ENCODE results near the gene KCMF1.
A peak's percentile ranks its signal among the peaks of the same experiment; 100 is the strongest.

Gene KCMF1

DNA sequence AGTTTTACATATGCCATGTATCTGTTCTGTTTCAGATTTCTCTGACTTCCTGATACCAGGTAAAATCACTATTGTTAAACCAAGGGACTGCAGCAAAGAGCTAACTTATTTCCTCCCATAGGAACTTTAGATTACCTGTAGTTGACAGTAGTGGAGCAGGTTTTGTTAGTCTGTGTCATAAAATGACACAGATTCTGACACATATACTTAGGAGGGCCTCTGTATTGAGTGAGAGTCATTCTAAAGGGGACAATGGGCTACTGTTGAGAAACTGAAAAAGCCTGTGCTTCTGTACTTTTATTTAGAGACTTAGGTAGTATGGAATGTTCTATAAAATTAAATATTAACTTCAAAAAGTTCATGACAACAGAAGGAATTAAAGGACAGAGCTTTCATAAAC is 48.2 kb downstream of the KCMF1 start:
- DNase-seq (ENCODE audit: low read depth in 4 of 4, low spot score in 1 of 4), result no peak

DNA sequence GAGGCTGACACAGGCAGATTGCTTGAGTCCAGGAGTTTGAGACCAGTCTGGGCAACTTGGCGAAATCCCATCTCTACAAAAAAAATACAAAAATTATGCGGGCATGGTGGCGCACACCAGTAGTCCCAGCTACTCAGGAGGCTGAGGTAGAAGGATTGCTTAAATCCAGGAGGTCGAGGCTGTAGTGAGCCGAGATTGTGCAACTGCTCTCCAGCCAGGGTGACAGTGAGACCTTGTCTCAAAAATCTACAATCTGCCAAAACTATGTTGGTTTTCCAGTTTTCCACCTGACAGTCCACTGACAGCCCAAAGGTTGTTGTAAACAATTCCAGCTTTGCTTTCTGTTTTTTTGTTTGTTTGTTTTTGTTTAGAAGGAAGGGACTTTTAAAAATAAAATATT is 51.3 kb downstream of the KCMF1 start:
- no peak for DNase-seq (ENCODE audit: low read depth in 4 of 4, low spot score in 1 of 4)

DNA sequence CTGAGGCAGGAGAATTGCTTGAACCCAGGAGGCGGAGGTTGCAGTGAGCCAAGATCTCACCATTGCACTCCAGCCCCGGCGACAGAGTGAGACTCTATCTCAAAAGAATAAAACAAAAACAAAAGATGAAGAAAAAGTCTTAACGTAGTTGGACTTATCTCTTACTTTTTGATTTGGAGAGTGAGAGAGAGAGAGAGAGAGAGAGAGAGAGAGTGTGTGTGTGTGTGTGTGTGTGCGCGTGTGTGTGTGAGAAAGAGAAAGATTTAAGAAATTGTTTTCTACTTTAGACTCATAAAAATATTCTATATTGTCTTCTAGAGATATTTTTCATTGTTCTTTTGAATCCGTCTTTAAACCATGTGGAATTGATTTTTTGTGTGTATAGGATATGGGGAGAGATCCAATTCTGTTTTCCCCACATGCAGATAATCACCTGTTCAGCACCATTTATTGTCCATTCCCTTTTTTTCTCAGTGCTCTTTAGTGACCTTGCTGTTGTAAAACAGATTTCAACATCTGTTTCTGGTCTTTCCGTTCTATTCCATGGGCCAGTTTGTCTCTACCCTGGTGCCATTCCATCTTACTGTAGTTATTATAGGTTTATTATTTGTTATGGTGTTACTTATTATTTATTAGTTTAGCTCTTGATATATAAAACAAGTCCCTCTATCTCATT is 53.5 kb downstream of the KCMF1 start:
- no peak for DNase-seq (ENCODE audit: low read depth in 4 of 4, low spot score in 1 of 4)

DNA sequence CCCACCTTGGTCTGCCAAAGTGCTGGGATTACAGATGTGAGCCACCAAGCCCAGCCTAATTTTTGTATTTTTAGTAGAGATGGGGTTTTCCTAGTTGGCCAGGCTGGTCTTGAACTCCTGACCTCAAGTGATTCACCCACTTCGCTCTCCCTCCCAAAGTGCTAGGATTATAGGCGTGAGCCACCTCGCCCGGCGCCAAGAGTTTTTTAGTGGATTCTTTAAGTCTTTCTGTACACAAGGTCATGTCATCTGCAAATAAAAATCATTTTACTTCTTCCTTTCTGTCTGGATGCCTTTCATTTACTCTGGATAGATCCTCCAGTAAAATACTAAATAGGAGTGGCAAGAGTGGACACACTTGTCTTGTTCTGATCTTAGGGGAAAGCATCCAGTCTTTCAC is 61.7 kb downstream of the KCMF1 start:
- no peak for DNase-seq (ENCODE audit: low read depth in 4 of 4, low spot score in 1 of 4)

DNA sequence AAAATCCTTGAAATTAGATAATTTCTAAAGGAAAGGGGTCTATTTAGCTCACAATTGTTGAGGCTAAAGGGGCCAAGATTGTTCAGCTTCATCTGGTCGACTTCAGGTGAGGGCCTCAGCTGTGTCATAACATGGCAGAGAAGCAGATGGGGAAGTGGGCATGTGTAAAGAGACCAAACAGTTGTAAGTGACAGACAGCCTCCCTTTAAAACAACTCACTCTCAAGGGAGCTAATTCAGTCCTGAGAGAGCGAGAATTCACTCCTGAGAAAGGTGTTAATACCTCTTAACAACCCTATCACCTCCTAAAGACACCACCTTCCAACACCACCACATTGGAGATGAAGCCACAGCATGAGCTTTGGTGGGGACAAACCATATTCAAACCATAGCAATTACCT is 62.4 kb downstream of the KCMF1 start:
- DNase-seq (ENCODE audit: low read depth in 4 of 4, low spot score in 1 of 4), result no peak

DNA sequence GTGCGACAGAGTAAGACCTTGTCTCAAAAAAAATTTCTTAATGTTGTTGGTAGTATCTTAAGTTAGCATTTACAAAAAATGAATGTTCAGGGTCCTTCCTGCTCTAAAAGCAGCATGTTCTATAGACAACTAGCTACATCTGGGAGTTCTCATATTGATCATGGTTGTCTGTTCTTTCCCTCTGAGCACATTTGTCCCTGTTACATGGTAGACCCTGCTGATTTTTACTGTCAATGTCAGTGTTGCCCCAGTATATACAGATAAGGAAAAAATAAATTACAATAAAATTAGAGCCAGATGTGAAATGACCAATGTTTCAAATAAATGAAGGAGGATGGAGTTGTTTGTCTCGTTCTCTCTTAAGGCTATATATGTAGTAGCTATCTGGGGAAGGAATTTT is 63.2 kb downstream of the KCMF1 start:
- DNase-seq (ENCODE audit: low read depth in 4 of 4, low spot score in 1 of 4), result no peak

DNA sequence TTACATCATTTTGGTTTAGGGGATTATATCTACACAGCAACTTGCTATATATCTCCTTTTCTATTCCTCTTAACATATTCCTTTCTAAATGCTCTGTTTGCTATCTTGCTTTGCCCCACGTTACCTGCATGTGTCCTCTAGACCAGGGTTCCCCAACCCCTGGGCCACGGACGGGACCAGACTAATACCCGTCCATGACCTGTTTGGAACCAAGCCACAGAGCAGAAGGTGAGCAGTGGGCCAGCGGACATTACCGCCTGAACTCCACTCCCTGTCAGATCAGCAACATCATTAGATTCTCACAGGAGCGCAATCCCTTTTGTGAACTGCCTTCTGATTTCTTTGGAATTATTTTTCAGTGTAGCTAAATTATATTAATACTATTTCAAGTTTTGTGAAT is 66.7 kb downstream of the KCMF1 start:
- DNase-seq (ENCODE audit: low read depth in 4 of 4, low spot score in 1 of 4), result no peak

DNA sequence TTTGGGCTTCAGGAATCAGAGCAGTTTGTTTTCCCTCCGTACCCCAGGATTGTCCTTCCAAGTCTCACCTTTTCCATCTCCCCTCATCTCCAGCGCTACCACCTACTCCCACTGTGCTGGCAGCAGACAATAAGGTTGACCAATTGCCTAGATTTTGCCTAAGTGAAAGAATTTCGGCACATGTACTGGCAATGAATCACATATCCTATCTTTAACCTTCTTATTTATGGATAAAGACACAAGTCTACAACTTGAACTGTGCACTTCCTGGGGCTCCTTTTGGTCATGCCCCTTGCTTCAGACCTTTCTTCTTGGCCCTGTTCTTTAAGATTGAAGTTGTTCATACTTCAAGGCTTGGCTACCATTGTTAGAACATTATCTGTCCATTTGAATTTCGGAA is 71.4 kb downstream of the KCMF1 start:
- DNase-seq (ENCODE audit: low read depth in 4 of 4, low spot score in 1 of 4), result no peak

DNA sequence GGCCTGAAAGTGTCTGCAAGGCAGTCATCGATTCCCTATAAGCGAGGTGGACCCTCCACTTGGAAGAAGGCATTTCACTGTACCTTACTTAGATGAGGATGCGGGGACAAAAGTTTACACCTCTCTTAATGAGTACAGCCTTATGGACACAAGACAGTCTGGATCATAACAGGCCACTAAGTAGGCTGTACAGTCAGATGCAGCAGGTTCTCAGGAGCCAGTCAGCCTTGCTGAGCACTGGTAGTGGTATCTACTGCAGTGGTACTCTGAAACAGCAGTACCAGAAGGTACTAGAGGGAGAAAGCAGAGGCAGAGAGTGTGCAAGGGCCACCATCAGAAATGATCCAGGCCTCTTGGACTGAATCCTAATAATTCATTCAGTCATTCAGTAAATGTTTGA is 77.6 kb downstream of the KCMF1 start:
- no peak for DNase-seq (ENCODE audit: low read depth in 4 of 4, low spot score in 1 of 4)

DNA sequence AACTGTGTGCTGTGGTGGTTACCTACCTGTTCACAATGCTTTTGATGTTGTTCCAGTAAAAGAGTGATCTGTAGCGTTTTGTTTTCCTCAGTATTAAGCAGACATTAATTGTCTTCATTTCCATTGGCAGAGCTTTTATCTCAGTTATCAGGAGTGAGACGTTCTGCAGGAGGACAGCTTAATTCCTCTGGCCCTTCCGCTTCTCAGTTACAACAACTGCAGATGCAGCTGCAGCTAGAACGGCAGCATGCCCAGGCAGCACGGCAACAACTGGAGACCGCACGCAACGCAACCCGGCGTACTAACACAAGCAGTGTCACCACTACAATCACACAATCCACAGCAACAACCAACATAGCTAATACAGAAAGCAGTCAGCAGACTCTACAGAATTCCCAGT is 78.3 kb downstream of the KCMF1 start:
- DNase-seq (ENCODE audit: low read depth in 4 of 4, low spot score in 1 of 4), result no peak

DNA sequence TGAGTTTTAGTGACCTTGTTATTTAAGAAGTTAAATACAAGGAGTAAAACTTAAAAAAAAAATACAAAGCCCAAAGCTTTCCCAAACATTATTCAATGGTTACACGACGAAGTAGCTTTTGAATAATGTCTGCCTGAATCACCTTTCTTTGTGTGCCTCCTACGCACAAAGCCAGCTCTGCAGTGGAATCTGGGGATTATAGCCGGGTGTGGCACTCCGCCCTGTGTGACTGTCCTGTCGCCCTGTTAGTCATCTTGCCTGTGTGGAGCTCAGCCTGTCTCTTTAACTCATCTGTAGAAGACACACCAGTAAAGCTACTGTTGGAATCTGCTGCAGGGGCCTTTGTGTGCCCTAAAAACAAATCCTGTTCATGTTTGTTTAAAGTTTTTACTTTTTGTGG is 82.8 kb downstream of the KCMF1 start:
- DNase-seq (ENCODE audit: low read depth in 4 of 4, low spot score in 1 of 4), result no peak

DNA sequence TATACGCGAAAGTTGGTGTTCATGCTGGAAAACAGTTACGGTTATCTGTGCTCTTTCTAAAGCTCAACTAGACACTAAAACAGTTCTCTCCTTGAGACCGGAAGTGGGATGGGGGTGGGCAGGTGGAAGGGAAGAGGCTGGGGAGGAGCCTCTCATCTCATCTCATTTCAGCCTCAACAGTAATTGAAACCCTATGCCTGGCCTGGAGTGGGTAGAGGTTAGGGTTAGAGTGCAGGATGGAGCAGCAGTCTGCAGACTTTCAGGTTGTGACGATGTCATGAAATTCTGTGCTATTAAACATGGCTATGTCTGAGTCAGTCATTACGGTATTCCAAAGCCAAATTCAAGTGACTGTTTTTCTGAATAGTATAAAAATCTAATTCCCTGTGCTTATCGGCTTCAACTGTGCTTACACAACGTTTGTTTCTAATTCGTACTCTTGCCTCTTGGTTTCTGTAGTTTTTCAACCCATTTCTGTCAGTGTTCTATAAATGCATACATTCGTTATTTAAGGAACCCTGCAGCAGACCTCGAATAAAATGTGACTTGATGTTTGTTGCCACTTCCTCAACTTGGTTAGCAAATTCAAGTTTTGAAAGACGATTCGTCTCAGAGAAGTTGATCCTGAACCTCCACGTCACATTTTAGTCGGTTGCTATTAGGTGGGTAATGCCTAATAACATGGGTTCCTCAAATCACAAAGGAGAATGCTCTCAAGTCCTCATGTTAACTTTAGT is 86.4 kb downstream of the KCMF1 start:
- DNase-seq (ENCODE audit: low read depth in 4 of 4, low spot score in 1 of 4), result no peak

DNA sequence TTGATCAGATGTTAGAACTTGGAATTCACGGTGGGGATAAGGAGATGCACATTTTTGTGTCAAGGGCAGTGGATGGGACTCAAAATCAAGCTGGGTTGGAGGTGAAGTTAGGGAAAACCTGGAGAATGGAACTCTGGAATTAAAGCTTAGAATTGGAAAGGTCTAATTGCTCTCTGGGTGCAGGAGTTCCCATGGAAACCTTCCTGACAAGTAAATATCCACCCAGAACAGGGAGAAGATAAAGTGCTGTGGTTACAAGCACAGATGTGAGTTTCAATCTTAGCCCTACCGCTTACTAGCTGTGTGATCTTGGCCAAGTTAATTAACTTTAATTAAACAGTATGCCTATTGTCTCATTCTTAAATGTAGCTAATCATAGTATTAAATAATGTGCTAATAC is 90.9 kb downstream of the KCMF1 start:
- no peak for DNase-seq (ENCODE audit: low read depth in 4 of 4, low spot score in 1 of 4)

DNA sequence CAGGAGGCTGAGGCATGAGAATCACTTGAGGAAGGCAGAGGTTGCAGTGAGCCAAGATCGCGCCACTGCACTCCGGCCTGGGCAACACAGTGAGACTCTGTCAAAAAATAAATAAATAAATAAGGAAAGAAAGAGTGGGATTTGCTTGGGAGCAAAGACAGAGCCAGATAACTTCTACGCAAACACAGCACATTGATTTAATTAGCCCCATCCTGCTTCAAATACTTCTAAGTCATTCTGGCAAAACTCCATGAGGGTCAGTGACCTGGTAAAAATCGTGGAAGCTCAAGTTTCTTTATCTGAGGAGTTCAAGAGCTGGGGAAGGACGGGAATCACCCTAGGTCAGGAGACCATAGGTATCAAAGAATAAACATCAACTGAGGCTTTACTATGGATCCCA is 91.6 kb downstream of the KCMF1 start:
- DNase-seq (ENCODE audit: low read depth in 4 of 4, low spot score in 1 of 4), result no peak

DNA sequence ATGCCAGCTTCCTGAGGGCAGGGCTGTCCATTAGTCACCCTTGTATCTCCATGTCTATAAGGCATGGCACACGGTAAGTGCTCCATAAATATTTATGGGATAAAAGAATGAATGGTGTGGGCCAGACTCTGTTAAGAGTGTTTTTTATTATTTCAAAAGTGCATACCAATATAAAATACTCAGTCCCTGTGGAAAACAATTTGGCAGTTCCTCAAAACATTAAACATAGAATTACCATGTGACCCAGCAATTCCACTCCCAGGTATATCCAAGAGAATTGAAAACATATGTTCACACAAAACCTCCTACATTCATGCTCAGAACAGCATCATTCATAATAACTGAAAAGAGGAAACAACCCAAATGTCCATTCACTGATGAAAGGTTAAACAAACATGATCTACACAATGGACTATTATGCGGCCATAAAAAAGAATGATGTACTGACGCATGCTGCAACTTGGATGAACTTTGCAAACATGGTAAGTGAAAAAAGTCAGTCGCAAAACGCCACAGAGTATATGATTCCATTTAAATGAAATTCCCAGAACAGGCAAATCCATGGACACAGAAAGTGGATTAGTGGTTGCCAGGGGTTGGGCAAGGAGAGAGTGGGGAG is 93.1 kb downstream of the KCMF1 start:
- DNase-seq (ENCODE audit: low read depth in 4 of 4, low spot score in 1 of 4), result no peak

DNA sequence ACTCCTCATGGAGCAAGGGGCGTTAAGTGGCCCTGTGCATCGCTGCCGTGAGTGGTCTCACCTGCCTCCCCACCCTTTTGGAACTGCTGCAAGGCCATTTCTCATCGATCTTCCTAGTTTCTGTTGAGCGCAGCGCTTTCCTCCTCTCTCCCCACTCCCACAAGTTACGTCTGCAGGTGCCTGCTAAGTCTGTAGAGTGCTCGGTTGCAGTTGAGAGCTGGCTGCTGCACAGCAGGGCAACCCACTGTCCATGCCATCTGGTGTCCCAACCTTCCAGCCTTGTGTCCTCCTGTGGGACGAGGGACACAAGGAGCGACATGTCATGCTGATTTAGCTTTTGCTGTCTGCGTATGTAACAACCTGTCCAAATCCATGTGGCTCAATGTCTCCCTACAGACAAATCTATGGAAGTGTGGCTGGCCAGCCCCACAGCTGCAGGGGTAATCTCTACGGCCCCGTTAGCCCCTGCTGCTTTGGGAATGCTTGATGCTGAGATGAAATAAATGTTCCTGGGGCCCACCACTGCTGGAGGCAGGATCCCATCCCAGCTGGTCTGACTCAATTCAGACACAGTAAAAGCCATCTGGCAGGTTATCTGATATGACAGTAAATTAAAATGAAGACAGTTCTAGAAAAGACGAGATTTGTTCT is 94.1 kb downstream of the KCMF1 start:
- no peak for DNase-seq (ENCODE audit: low read depth in 4 of 4, low spot score in 1 of 4)

DNA sequence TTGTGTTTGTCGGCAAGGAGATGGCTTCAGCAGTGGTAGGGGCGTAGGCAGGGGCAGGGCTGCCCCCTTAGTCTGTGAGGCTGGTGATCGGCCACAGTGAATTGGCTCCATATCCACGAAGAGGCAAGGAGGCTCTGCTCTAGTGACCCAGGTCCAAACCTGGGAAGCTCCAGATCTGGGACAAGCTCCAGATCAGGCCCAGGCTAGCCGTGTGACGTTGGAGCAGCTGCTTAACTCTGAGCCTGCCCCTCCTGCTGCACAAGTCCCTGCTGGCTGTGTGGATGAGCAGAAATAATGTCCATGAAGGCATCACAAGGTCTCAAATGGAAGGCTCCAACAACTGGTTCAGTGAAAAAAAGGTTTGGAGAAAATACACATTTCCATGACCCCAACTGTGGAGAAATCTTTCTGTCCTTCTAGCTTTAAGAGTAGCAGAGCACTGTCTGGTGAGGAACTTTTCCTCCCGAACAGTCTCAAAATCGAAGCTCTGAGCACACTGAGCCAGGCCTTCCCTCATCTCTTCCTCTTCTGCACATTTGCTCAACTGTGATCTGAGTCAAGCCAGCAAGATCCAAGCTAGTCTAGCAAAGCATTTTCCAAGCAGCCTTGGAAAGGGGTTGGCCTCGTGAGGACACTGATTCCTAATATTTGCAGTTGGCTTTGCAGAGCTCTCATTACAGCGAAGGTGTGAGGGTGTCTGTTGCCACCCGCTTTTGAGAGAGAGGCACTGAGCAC is 95.2 kb downstream of the KCMF1 start:
- no peak for DNase-seq (ENCODE audit: low read depth in 4 of 4, low spot score in 1 of 4)

DNA sequence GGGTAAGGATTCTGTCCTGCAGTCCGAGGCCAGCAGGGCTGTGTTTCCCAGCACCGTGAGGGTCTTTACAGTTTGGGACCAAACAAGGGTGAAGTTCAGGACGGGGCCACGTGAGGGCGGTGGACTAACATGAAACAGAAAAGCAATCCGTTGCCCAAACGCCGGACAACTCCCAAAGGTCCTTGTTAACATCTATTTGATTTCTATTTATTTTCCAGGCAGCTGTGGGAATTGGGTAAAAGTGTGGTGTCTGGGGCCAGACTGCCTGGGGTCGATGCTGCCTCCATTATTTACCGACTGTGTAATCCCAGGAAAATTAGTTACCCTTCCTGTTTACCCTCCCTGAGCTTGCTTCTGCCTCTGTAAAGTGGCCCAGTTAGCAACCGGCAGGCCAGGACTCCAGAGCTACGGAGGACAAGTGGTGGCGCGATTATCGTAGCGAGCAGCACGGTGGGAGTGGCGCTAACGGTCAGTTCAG is 96.0 kb downstream of the KCMF1 start:
- peak in 2 of 4 experiments; percentile 20 to 45 for DNase-seq (ENCODE audit: low read depth in 4 of 4, low spot score in 1 of 4)

DNA sequence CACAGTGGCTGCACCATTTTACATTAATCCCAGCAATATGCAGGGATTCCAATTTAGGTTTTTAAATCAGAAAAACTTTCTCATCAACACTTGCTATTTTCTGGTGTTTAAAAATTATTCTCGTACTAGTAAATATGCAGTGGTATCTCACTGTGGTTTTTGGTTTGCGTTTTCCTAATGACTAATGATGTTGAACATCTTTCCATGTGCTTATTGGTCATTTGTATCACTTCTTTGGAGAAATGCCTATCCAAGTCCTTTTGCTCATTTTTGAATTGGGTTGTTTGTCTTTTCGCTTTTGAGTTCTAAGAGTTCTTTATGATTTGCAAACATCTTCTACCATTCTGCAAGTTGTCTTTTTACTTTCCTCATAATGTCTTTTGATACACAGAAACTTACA is 100.1 kb downstream of the KCMF1 start:
- no peak for DNase-seq (ENCODE audit: low read depth in 4 of 4, low spot score in 1 of 4)

DNA sequence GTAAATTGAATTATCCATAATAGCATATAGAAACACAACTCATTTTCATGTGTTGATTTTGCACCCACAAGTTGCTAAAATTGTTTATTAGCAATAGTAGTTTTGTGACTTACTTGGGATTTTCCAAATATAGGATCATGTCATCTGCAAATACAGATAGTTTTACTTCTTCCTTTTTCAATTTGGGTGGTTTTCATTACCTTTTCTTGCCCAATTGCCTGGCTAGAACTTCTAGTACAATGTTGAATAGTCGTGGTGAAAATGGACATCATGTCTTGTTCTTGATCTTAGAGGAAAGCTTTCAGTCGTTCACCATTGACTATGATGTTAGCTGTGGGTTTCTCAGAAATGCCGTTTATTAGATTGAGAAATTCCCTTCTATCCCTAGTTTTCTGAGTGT is 102.1 kb downstream of the KCMF1 start:
- no peak for DNase-seq (ENCODE audit: low read depth in 4 of 4, low spot score in 1 of 4)

DNA sequence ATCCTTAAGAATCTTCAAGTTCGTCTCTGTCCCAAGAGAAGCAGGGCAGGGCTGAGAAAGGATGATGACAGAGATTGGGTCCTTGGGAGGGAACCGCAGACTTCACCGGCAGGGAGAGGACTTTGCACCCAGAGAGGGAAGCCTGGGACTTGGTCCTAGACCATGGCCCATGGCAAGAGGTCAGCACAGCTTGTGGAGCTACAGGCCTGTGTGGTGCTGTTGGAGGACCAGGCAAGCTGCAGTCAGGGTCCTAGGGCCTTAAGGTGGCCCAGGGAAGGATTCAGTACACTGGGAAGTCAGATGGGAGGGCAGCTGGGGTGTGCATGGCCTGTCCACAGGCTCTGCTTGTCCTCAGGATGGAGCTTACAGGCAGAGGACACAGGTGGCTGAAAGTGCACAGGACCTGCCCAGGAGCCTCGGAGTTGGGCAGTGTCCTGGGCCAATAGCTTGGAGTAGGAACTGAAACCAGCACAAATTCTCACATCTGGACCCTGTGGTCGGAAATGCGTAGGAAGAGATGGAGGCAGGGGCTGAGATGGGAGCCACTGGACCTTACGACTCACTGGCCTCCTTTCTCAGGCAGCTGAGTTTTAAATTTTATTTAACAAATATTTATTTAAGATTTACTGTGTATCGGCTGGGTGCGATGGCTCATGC is 105.8 kb downstream of the KCMF1 start:
- DNase-seq (ENCODE audit: low read depth in 4 of 4, low spot score in 1 of 4), result no peak

Data from stimulated activated CD4-positive, alpha-beta T cell treated with anti-CD3 and anti-CD28 coated beads, Interleukin-1b, Interleukin-23, amount 100 ng/mL, for 24 hours (primary cell).